Measurements from ENCODE around the gene IP6K3. TPM values are rescaled to one million over a fixed set of nuclear protein-coding genes. Genes with fewer than 3 reads are reported as not detected.

Gene IP6K3
- total RNA-seq, 1 donor from 2014 or later = 0.13 TPM

GRCh38 chr6:33759887-33760629 lies 13.4 kb upstream of the IP6K3 start:
- no peak for DNase-seq (ENCODE audit: low spot score)

GRCh38 chr6:33758815-33759216 lies 12.1 kb upstream of the IP6K3 start:
- no peak for DNase-seq (ENCODE audit: low spot score)

- no peak for DNase-seq (ENCODE audit: low spot score)
Observed at GRCh38 chr6:33757906-33758305, 11.2 kb upstream of the IP6K3 start.

GRCh38 chr6:33757113-33757512 lies 10.4 kb upstream of the IP6K3 start:
- DNase-seq (ENCODE audit: low spot score) = no peak

GRCh38 chr6:33756211-33756954 lies 9.7 kb upstream of the IP6K3 start:
- DNase-seq (ENCODE audit: low spot score) = no peak

- DNase-seq (ENCODE audit: low spot score) = no peak
Observed at GRCh38 chr6:33755070-33755869, 8.6 kb upstream of the IP6K3 start.

GRCh38 chr6:33754222-33754621 lies 7.5 kb upstream of the IP6K3 start:
- no peak for DNase-seq (ENCODE audit: low spot score)

- no peak for DNase-seq (ENCODE audit: low spot score)
Observed at GRCh38 chr6:33752646-33753015, 5.9 kb upstream of the IP6K3 start.

- no peak for DNase-seq (ENCODE audit: low spot score)
Observed at GRCh38 chr6:33751771-33752645, 5.3 kb upstream of the IP6K3 start.

GRCh38 chr6:33750244-33750991 lies 3.7 kb upstream of the IP6K3 start:
- no peak for DNase-seq (ENCODE audit: low spot score)

GRCh38 chr6:33749401-33749800 lies 2.7 kb upstream of the IP6K3 start:
- no peak for DNase-seq (ENCODE audit: low spot score)

GRCh38 chr6:33748841-33749240 lies 2.1 kb upstream of the IP6K3 start:
- DNase-seq (ENCODE audit: low spot score) = no peak

GRCh38 chr6:33747823-33748222 lies 1.1 kb upstream of the IP6K3 start:
- no peak for DNase-seq (ENCODE audit: low spot score)

- DNase-seq (ENCODE audit: low spot score) = no peak
Observed at GRCh38 chr6:33746036-33746600, 587 bp downstream of the IP6K3 start.

- DNase-seq (ENCODE audit: low spot score) = no peak
Observed at GRCh38 chr6:33745548-33745947, 1.2 kb downstream of the IP6K3 start.

GRCh38 chr6:33744895-33745546 lies 1.7 kb downstream of the IP6K3 start:
- DNase-seq (ENCODE audit: low spot score) = no peak

- no peak for DNase-seq (ENCODE audit: low spot score)
Observed at GRCh38 chr6:33744001-33744848, 2.5 kb downstream of the IP6K3 start.

GRCh38 chr6:33742837-33743236 lies 3.9 kb downstream of the IP6K3 start:
- DNase-seq (ENCODE audit: low spot score) = no peak

All from mesenteric fat pad (tissue), 1 donor.